ENCODE results near the gene GJA3. TPM values are rescaled to one million over a fixed set of nuclear protein-coding genes. Genes with fewer than 3 reads are reported as not detected.

GJA3 gene
- total and polyA plus RNA-seq, 2 of the 4 experiments (the other 2 are of a cell fraction), result 1.5 to 2.7 TPM

GRCh38 chr13:20126541-20127261 lies 34.2 kb downstream of the GJA3 start:
- H4K8ac ChIP-seq (ENCODE audit: low read depth in 2 of 2, low read length in 2 of 2), result no peak overlapping the region; a peak in 1 of 4 replicates
- H3K4me3 ChIP-seq (ENCODE audit: insufficient read depth, low read depth, low read length), result no peak overlapping the region
- H3K4me2 ChIP-seq (ENCODE audit: low read depth, low read length), result no peak overlapping the region
- no TSS peak for BruUV-seq (replicated peaks)
- no peaks in the 10 kb centered on the region for H4K20me1 ChIP-seq (ENCODE audit: insufficient read depth, low read length)
- no peak overlapping the region for H3K18ac ChIP-seq (ENCODE audit: low read depth, low read length)
- H3K9me3 ChIP-seq (ENCODE audit: control insufficient read depth, insufficient read depth, low read length), result no peaks in the 10 kb centered on the region
- H3K9ac ChIP-seq (ENCODE audit: low read depth, low read length), result no peak overlapping the region
- H3K27ac ChIP-seq (ENCODE audit: insufficient read depth, low read length), result no peak overlapping the region
- no peaks in the 10 kb centered on the region for H3K9me1 ChIP-seq (ENCODE audit: insufficient read depth, low read length)
- peaks cover 4% of the 10 kb centered on the region; the same call in 1 of the 2 replicates for H3K27me3 ChIP-seq (ENCODE audit: control insufficient read depth, insufficient read depth, low read length)
- H2BK120ac ChIP-seq (ENCODE audit: low read depth, low read length), result no peak overlapping the region
- WGBS, 2 experiments (ENCODE audit: extremely low coverage in 2 of 2, insufficient read length in 1 of 2), result no CpG with 5 or more reads among the region's 16 CpGs
- ChIA-PET CTCF (interaction anchor here (0.6 to 1.4 kb wide), 2 partner anchors 21 to 447 kb away, joined by 4 to 6 read pairs; no protein-coding TSS in a partner anchor), POLR2A (ENCODE audit: unreplicated experiment) (no interaction called here)
- intact Hi-C loops (cut with micrococcal nuclease), result no loop called here
- H2BK5ac ChIP-seq (ENCODE audit: low read depth, low read length, poor library complexity, severe bottlenecking), result no peak overlapping the region
- no peak overlapping the region for H2BK15ac ChIP-seq (ENCODE audit: low read depth, low read length)
- TF ChIP-seq FOS (IDR thresholded peaks at IDR 0.05; ENCODE audit: low read depth, low read length) (no peak), BHLHE40 (IDR thresholded peaks at IDR 0.05; ENCODE audit: low read depth, low read length) (no peak), CEBPB (IDR thresholded peaks at IDR 0.05; ENCODE audit: low read depth, low read length) (no peak), MAZ (IDR thresholded peaks at IDR 0.05; ENCODE audit: borderline replicate concordance, low read depth, low read length) (no peak), RAD21 (IDR thresholded peaks at IDR 0.05; ENCODE audit: low read length) (no peak), CTCF (conservative IDR thresholded peaks at IDR 0.05; ENCODE audit: low read depth, low read length) (no peak), CHD1 (IDR thresholded peaks at IDR 0.05; ENCODE audit: low read depth, low read length) (no peak), MAFK (IDR thresholded peaks at IDR 0.05; ENCODE audit: low read depth, low read length) (no peak), NFE2L2 (IDR thresholded peaks at IDR 0.05; ENCODE audit: low read depth, low read length) (no peak), RCOR1 (IDR thresholded peaks at IDR 0.05; ENCODE audit: insufficient replicate concordance, low read length) (no peak), POLR2A (IDR thresholded peaks at IDR 0.05; ENCODE audit: low read depth, low read length) (no peak), MXI1 (IDR thresholded peaks at IDR 0.05; ENCODE audit: borderline replicate concordance, low read depth, low read length) (no peak), SMC3 (IDR thresholded peaks at IDR 0.05; ENCODE audit: low read depth, low read length) (no peak), USF2 (IDR thresholded peaks at IDR 0.05; ENCODE audit: low read depth, low read length) (no peak), ELK1 (IDR thresholded peaks at IDR 0.05; ENCODE audit: borderline replicate concordance, low read depth, low read length) (no peak), RFX5 (IDR thresholded peaks at IDR 0.05; ENCODE audit: low read depth, low read length) (no peak)
- no peak overlapping the region for H4K5ac ChIP-seq (ENCODE audit: low read depth, low read length)
- no peak overlapping the region for H2AK9ac ChIP-seq (replicated peaks; ENCODE audit: low read depth, low read length, poor library complexity)
- H3K4ac ChIP-seq (ENCODE audit: low read depth, low read length), result no peak overlapping the region
- no peak for ATAC-seq (ENCODE audit: low read depth)
- dilution Hi-C loops (cut with HindIII; ENCODE audit: low sequenced_read_pairs, unreplicated experiment), result no loop called here
- H3K23ac ChIP-seq (ENCODE audit: low read depth, low read length), result no peak overlapping the region
- no peaks in the 10 kb centered on the region for H3K36me3 ChIP-seq (ENCODE audit: control insufficient read depth, insufficient read depth, low read length)
- no peaks in the 10 kb centered on the region for H3K79me1 ChIP-seq (ENCODE audit: low read depth in 1 of 2, low read length in 2 of 2)
- no peak overlapping the region for H3K56ac ChIP-seq (ENCODE audit: extremely low read depth, insufficient read depth, low read length)
- no peak overlapping the region for H2AK5ac ChIP-seq (ENCODE audit: low read depth, low read length)
- no peak overlapping the region for H4K91ac ChIP-seq (ENCODE audit: insufficient read depth, low read depth, low read length)
- no peak overlapping the region for H3K14ac ChIP-seq (replicated peaks; ENCODE audit: low read depth, low read length)
- peaks cover 7% of the 10 kb centered on the region for H3K4me1 ChIP-seq (ENCODE audit: control insufficient read depth, insufficient read depth, low read length)
- H2BK20ac ChIP-seq (ENCODE audit: low read depth, low read length), result no peak overlapping the region
- DNase-seq, result no peak
- no peak overlapping the region for H2AFZ ChIP-seq (replicated peaks; ENCODE audit: low read length, poor library complexity)
- in situ Hi-C loops (cut with MboI; ENCODE audit: low sequenced_read_pairs), result no loop called here
